Pancreas (tissue), 10 donors: Measurements from ENCODE around the gene CARS2. TPM values are rescaled to one million over a fixed set of nuclear protein-coding genes. Genes with fewer than 3 reads are reported as not detected.

Experiments used
- ATAC-seq, 4 donors: fragments of 200-7000 bp; cut with Tn5 transposase; one replicate each; pipeline versions ENCODE4 v1.8.0 to v1.9.1; 2020; ENCODE audit warnings: mild to moderate bottlenecking in 4 of 4, moderate library complexity in 4 of 4
- DNase-seq, 6 donors: peaks; one replicate each; pipeline ENCODE4 v3.0.0-alpha.2; 2020
- FAIRE-seq: peaks from 2 replicates; lab custom pipeline; 2012; peaks lifted over from hg19 to GRCh38; lab: Jason Lieb, UNC
- H3K27ac ChIP-seq, 4 donors: fragments of 200-600 bp; sonication (generic); 1 replicate in 3 of 4; 2 replicates in 1 of 4; pipeline versions ENCODE4 v1.5.0 to v1.8.0; 2020
- H3K27me3 ChIP-seq, 4 donors: fragments of 200-600 bp; one replicate each; pipeline ENCODE4 v1.8.0; 2021
- H3K36me3 ChIP-seq, 3 donors: fragments of 200-600 bp; sonication (generic) in 1 of 3; one replicate each; pipeline versions ENCODE4 v1.5.0 to v1.8.0; 2020 to 2021
- H3K4me1 ChIP-seq, 3 donors: fragments of 200-600 bp; one replicate each; pipeline ENCODE4 v1.8.0; 2021
- H3K4me3 ChIP-seq, 4 donors: fragments of 200-600 bp; sonication (generic) in 2 of 4; one replicate each; pipeline versions ENCODE4 v1.5.0 to v1.8.0; 2020 to 2021
- H3K9me3 ChIP-seq, 4 donors: fragments of 200-600 bp; one replicate each; pipeline ENCODE4 v1.8.0; 2021
- CTCF ChIP-seq, 4 donors: fragments of 200-600 bp; sonication (generic) in 3 of 4; IDR thresholded peaks; one replicate each; pipeline versions ENCODE4 v1.5.0 to v1.8.0; 2021; ENCODE audit warnings: antibody characterized with exemption in 4 of 4
- WGBS, 2 donors: extraction: QIAGEN DNeasy Blood & Tissue Kit; methylation state at CpG; one replicate each; pipeline ENCODE4 v1.1.7; 2013; 5-methylcytosine and 5-hydroxymethylcytosine counted together
- intact Hi-C, 3 donors: fragments of 100-400 bp; cut with DNase I; formaldehyde crosslinking; loops; one replicate each; pipeline versions ENCODE4 v1.11.1 to v1.14.2; 2022
- polyA plus RNA-seq, 2 donors: library from polyadenylated mRNA; stranded (reverse); fragments of 200-250 nt; gene quantifications; one replicate each; pipeline ENCODE4 v1.2.3, GENCODE V29; 2013
- total RNA-seq, 6 donors: library from RNA; stranded (reverse); fragmentation: NEBNext Ultra II Directional in 4 of 6; extraction: Animal tissue kit (Norgen Biotek cat#: 25700) in 4 of 6; gene quantifications; one replicate each; pipeline versions ENCODE4 v1.2.1 to v1.2.4, GENCODE V29; 2021 to 2023
- donor health status: healthy with polysubstance abuse.
- donor health status: DM: no; HTN: no; CAD: no; lungs with moderate emphysema.
- donor health status: DM: no; HTN: no; CAD: no.
- donor health status: control.
- donor health status: control.
- donor health status: Bipolar disorder and iron deficiency.
- donor health status: DM: yes; HTN: yes; CAD: no.
- donor health status: DM: no; HTN: no; CAD: no.
- donor health status: DM: no; HTN: no; CAD: no.
- donor health status: DM: yes; HTN: yes; CAD: no.

The CARS2 gene
- total and polyA plus RNA-seq, 8 donors = 18.2 to 98.7 (median 23.7) TPM

- WGBS, 2 donors = 29 to 35% methylated on average over 6 of the region's 6 CpGs
- peak; percentile 95 for FAIRE-seq
- DNase-seq = peak in 1 of 6 donors; percentile 37
- intact Hi-C loops = loop anchor here in 1 of 3 donors (10.0 kb wide), 1 partner anchor 221 kb away; no protein-coding TSS in a partner anchor
- ATAC-seq = peak; percentile 91 to 98 (median 96)
- H3K4me1 ChIP-seq = no peaks in the 10 kb centered on the region
- no peak overlapping the region for H3K27ac ChIP-seq
- no peaks in the 10 kb centered on the region for H3K27me3 ChIP-seq
- peak; percentile 34 to 54 (median 41) for TF ChIP-seq CTCF (IDR thresholded peaks at IDR 0.05)
- H3K9me3 ChIP-seq = no peaks in the 10 kb centered on the region
- no peak overlapping the region for H3K4me3 ChIP-seq
- H3K36me3 ChIP-seq = no peaks in the 10 kb centered on the region
These were observed 112.3 kb downstream of the CARS2 start for GRCh38 chr13:110593430-110594130.

GRCh38 chr13:110592665-110593064, 113.3 kb downstream of the CARS2 start:
- no peaks in the 10 kb centered on the region for H3K27me3 ChIP-seq
- no peaks in the 10 kb centered on the region for H3K9me3 ChIP-seq
- H3K4me3 ChIP-seq = no peak overlapping the region
- no peak overlapping the region for H3K27ac ChIP-seq
- no peaks in the 10 kb centered on the region for H3K4me1 ChIP-seq
- no peaks in the 10 kb centered on the region for H3K36me3 ChIP-seq
- no peak for TF ChIP-seq CTCF (IDR thresholded peaks at IDR 0.05)
- WGBS, 2 donors = 57 to 61% methylated on average over 2 of the region's 2 CpGs
- FAIRE-seq (no peak), ATAC-seq (no peak), DNase-seq (no peak)
- intact Hi-C loops = loop anchor here in 1 of 3 donors (10.0 kb wide), 1 partner anchor 222 kb away; no protein-coding TSS in a partner anchor

Other genes starting within 250 kb of the CARS2 start
- gene RAB20, start 144.4 kb downstream of the CARS2 start, total RNA-seq = 10 to 100 TPM in 5 of 6 donors, 1 to 10 TPM in 1; 9.3 to 23.1 (median 14.2) TPM
- gene RAB20, start 144.4 kb downstream of the CARS2 start, polyA plus RNA-seq = 10 to 100 TPM; 10.9 to 23.6 TPM
- gene NAXD, start 90.6 kb downstream of the CARS2 start, total RNA-seq = 10 to 100 TPM; 17.4 to 25.1 (median 19.4) TPM
- gene NAXD, start 90.6 kb downstream of the CARS2 start, polyA plus RNA-seq = 10 to 100 TPM; 34.8 to 56.4 TPM
- 1 to 10 TPM; 4.0 to 7.7 (median 6.0) TPM for gene ING1, start 7.6 kb upstream of the CARS2 start, total RNA-seq
- 1 to 10 TPM; 4.6 to 5.3 TPM for gene ING1, start 7.6 kb upstream of the CARS2 start, polyA plus RNA-seq
- 100 to 1,000 TPM in 1 of 6 donors, 10 to 100 TPM in 5; 37.6 to 122 (median 59.3) TPM for gene ANKRD10, start 209.0 kb upstream of the CARS2 start, total RNA-seq
- gene ANKRD10, start 209.0 kb upstream of the CARS2 start, polyA plus RNA-seq = 100 to 1,000 TPM in 1 of 2 donors, 10 to 100 TPM in 1; 95.3 to 138 TPM